RWPE1 (cell line): ENCODE measurements around the gene SLTM.

Experiments used
- CTCF ChIA-PET: fragments of 350-600 bp; sonication (Branson Sonifier 250); formaldehyde crosslinking; extraction: SDS; loops from one replicate; lab custom pipeline; 2021; lab: Yijun Ruan, JAX
- POLR2A ChIA-PET: fragments of 400-600 bp; formaldehyde crosslinking; extraction: SDS; loops from one replicate; lab custom pipeline; 2020; ENCODE audit warnings: antibody characterized with exemption; ENCODE audit not compliant: low non-redundant PET; lab: Yijun Ruan, JAX
- DNase-seq: peaks from one replicate; pipeline ENCODE4 v3.0.0; 2012; ENCODE audit warnings: low spot score
- H3K27ac ChIP-seq: fragments of 450-650 bp; 2 replicates; pipeline ENCODE4 v1.5.1; 2017
- TF ChIP-seq, protein P1 (sequence below): fragments of 450-650 bp; conservative IDR thresholded peaks from 2 replicates; pipeline ENCODE4 v1.5.1; 2017; ENCODE audit warnings: low read depth, mild to moderate bottlenecking

The SLTM gene

DNA sequence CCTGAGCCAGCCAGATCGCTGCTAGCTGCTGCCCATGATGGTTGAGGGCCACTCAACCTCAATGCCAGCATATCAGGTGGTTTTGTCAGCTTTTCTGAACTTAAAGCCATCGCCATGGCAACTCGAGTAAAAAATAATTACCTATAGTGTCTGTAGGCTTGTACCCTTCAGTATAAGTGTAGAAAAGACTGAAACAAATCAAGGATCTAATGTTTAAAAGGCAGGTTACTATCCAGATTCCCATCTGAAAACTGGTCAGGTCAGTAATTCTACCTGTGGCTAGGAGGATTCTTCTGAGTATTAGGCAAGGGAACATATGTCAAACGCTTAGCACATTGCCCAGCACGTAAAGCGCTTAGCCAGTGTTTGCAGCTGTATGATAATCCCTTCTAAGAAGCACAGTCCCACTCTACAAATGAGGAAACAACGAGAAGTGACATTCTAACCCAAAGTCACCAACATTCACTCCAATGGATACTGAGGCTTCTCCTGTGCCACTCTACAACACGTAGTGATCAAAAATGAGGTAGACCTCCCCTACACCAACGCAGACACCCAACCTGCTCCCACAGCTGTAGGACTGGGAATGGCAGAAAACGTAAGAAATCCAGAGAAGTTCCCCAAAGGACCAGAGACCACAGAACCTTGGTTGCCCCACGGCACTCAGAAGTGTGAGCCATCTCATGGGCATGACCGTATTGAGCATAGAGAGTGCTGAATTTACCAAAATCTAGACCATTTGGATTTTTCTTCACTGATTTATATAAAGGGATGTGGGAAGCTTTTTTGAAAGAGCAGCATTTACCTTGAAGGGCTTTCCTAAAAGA is 55.3 kb downstream of the SLTM start:
- CTCF ChIA-PET: interaction anchor here (0.6 kb wide), 1 partner anchor 521 kb away, joined by 3 read pairs; no protein-coding TSS in a partner anchor
- TF ChIP-seq, protein P1, sequence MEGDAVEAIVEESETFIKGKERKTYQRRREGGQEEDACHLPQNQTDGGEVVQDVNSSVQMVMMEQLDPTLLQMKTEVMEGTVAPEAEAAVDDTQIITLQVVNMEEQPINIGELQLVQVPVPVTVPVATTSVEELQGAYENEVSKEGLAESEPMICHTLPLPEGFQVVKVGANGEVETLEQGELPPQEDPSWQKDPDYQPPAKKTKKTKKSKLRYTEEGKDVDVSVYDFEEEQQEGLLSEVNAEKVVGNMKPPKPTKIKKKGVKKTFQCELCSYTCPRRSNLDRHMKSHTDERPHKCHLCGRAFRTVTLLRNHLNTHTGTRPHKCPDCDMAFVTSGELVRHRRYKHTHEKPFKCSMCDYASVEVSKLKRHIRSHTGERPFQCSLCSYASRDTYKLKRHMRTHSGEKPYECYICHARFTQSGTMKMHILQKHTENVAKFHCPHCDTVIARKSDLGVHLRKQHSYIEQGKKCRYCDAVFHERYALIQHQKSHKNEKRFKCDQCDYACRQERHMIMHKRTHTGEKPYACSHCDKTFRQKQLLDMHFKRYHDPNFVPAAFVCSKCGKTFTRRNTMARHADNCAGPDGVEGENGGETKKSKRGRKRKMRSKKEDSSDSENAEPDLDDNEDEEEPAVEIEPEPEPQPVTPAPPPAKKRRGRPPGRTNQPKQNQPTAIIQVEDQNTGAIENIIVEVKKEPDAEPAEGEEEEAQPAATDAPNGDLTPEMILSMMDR: no peak
- POLR2A ChIA-PET: no interaction called here
- H3K27ac ChIP-seq: peak overlapping the region; percentile 41
- DNase-seq: no peak

DNA sequence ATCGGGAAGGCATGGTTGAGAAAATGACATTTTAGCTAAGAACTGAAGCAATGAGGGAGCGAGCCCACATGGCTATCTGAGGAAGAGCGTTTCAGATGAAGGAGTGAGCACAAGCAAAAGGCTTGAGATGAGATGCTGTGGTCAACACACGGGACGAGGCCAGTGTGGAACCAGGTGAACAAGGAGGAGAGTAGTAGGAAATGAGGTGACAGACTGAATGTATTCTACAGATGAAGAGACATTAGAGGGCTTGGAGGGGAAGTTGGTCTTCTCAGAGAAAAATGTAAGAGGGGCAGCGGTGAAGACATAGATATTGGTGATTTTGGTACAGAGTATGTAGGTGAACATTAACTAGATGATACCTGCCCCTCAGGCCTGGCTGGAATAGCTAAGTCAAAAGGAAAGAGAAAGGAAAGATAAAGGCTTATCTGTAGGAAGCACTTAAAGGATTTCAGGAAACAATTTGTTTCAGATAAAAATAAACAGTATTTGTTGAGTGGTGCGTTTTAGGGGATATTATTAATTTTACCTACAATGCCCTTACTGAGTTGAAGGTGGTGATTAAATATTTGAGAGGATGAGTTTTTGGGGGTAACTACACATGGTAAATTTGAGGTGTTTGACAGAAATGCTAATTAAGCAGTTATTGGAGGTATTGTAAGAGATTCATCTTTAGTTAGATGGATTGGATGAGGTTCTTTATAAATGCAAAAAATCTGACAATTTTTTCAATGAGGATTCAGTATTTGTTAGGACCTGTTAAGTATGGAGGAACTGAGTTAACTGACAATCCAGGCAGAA is 57.0 kb downstream of the SLTM start:
- TF ChIP-seq, protein P1: no peak
- DNase-seq: no peak
- ChIA-PET POLR2A (no interaction called here), CTCF (no interaction called here)
- no peak overlapping the region for H3K27ac ChIP-seq

DNA sequence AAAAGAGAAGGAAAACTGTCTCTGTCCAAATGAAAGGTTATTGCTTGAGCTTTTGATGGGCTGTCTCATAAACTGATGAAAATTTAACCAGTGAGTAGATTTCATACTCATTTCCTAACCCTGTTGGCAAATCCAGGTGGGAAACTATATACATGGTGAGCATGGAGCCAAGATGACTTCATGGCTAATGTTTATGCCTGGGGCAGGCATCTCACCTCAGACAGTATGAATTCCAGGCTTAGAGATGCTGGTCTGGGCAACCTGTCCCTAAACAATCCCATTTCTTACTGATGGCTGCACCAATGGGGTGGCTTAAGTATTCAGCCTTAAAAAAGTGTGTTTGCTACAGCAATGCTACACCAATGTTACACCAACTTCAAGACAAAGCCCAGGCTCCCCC is 58.1 kb downstream of the SLTM start:
- H3K27ac ChIP-seq: no peak overlapping the region
- TF ChIP-seq, protein P1: no peak
- no peak for DNase-seq
- CTCF ChIA-PET: interaction anchor here (0.6 kb wide), 1 partner anchor 441 kb away, joined by 3 read pairs; no protein-coding TSS in a partner anchor
- POLR2A ChIA-PET: no interaction called here

DNA sequence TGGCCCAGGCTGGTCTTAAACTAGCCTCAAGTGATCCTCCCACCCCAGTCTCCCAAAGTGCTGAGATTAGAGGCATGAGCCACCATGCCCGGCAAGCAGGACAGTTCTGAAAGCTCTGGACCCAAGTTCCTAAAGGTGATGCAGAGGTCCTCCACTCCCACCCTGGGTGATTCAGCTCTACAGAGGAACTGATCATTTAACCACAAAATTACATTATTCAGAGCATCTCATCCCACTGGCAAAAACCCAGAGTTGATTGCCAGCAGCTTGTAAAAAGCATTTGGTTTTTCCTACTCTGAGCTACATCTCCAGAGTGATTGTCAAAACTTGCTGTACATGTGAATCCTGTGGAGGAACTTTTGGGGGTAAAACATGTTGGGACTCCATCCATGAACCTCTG is 60.2 kb downstream of the SLTM start:
- TF ChIP-seq, protein P1: no peak
- ChIA-PET POLR2A (no interaction called here), CTCF (no interaction called here)
- peak overlapping the region; percentile 48 for H3K27ac ChIP-seq
- DNase-seq: peak; percentile 17

DNA sequence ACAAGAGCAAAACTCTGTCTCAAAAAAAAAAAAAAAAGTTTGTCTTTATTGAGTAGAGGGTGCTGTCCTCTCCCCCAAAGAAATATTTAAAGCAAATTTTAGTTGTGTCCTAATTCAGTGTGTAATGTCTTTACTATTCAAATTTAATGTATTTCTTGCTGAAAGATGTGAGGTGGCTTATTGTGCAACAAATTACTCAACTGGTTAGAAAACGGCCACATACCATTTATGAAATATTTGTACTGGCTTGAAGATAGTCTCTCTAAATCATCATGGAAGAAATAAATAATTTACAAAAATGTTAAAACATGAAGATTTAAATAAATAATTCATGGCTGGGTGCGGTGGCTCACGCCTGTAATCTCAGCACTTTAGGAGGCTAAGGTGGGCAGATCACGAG is 63.0 kb downstream of the SLTM start:
- H3K27ac ChIP-seq: 0 out of 2 replicates have a peak overlapping the region, but pooled peaks have one; percentile 18
- DNase-seq: no peak
- ChIA-PET POLR2A (no interaction called here), CTCF (no interaction called here)
- TF ChIP-seq, protein P1: no peak

DNA sequence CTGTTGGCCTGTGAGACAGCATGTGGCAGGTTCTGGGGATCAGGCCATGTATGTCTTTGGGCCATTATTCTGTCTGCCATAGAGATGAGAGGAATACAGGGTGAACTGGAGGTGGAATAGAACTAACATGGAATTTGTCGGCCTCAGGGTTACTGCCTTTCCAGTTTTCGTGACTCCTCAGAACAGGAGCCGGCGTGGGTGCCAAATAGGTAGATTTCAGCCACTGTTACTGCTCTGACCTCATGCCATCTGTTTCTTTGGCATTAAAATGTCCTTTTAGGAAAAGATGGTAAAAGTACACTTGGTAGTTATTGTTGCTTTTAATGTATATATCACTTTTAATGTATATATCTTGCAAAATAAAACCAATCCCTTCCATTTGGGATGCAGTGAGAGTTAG is 65.6 kb downstream of the SLTM start:
- POLR2A ChIA-PET: no interaction called here
- CTCF ChIA-PET: no interaction called here
- TF ChIP-seq, protein P1: no peak
- peak overlapping the region; percentile 8; the same call in 1 of the 2 replicates for H3K27ac ChIP-seq
- no peak for DNase-seq
